WTC11 (cell line): Measurements from ENCODE around the gene MOB1B. TPM values are rescaled to one million over a fixed set of nuclear protein-coding genes. Genes with fewer than 3 reads are reported as not detected.
"Not testable (repeated sequence)": the region's sequence is repeated elsewhere in the genome, so short reads cannot be mapped to it uniquely, and the experiment has no call there.

Experiments
- ATAC-seq: fragments of 200-7000 bp; cut with Tn5 transposase; 2 replicates; pipeline ENCODE4 v1.10.0; 2021; ENCODE audit warnings: mild to moderate bottlenecking, moderate library complexity
- CTCF ChIA-PET: fragments of 300-600 bp; sonication (Branson Sonifier 250); formaldehyde crosslinking; loops from one replicate; lab custom pipeline; 2021; ENCODE audit warnings: antibody characterized with exemption; lab: Charles Lee
- POLR2A ChIA-PET: fragments of 350-600 bp; sonication (Branson Sonifier 250); formaldehyde crosslinking; loops from one replicate; lab custom pipeline; 2021; ENCODE audit warnings: antibody characterized with exemption; lab: Charles Lee
- DNase-seq: peaks from one replicate; pipeline ENCODE4 v3.0.0; 2021; ENCODE audit warnings: low spot score
- H3K27ac Mint-ChIP-seq: 2 replicates; pipeline ENCODE4 v1.8.0; 2021; ENCODE audit warnings: mixed read lengths
- H3K27me3 Mint-ChIP-seq: 2 replicates; pipeline ENCODE4 v1.8.0; 2021; ENCODE audit warnings: low read depth, mild to moderate bottlenecking, moderate library complexity, mixed read lengths
- H3K36me3 Mint-ChIP-seq: 2 replicates; pipeline ENCODE4 v1.8.0; 2021; ENCODE audit warnings: mixed read lengths
- H3K4me1 Mint-ChIP-seq: 2 replicates; pipeline ENCODE4 v1.8.0; 2022; ENCODE audit warnings: mixed read lengths
- H3K4me3 Mint-ChIP-seq: 2 replicates; pipeline ENCODE4 v1.8.0; 2021; ENCODE audit warnings: mild to moderate bottlenecking, moderate library complexity, mixed read lengths
- H3K9me3 Mint-ChIP-seq: 2 replicates; pipeline ENCODE4 v1.8.0; 2021; ENCODE audit warnings: mixed read lengths
- ATF1 ChIP-seq: sonication (generic); formaldehyde crosslinking; IDR thresholded peaks from 2 replicates; pipeline ENCODE4 v1.8.1; 2023; ENCODE audit warnings: mild to moderate bottlenecking, moderate library complexity, missing genetic modification reagents
- ATF2 ChIP-seq: sonication (generic); formaldehyde crosslinking; IDR thresholded peaks from 2 replicates; pipeline ENCODE4 v1.8.1; 2022; ENCODE audit warnings: low read depth, missing genetic modification reagents, borderline replicate concordance
- CBFB ChIP-seq: sonication (generic); formaldehyde crosslinking; IDR thresholded peaks from 2 replicates; pipeline ENCODE4 v1.8.1; 2022; ENCODE audit warnings: mild to moderate bottlenecking, low read depth, missing genetic modification reagents
- PREB ChIP-seq: sonication (generic); formaldehyde crosslinking; IDR thresholded peaks from 2 replicates; pipeline ENCODE4 v1.8.1; 2022; ENCODE audit warnings: mild to moderate bottlenecking, missing genetic modification reagents, moderate library complexity, borderline replicate concordance
- ZBTB43 ChIP-seq: sonication (generic); formaldehyde crosslinking; IDR thresholded peaks from 2 replicates; pipeline ENCODE4 v1.8.1; 2023; ENCODE audit warnings: mild to moderate bottlenecking, missing genetic modification reagents
- ZNF232 ChIP-seq: sonication (generic); formaldehyde crosslinking; IDR thresholded peaks from 2 replicates; pipeline ENCODE4 v1.8.0; 2022; ENCODE audit warnings: mild to moderate bottlenecking, missing genetic modification reagents
- ZNF263 ChIP-seq: sonication (generic); formaldehyde crosslinking; IDR thresholded peaks from 2 replicates; pipeline ENCODE4 v1.8.1; 2022; ENCODE audit warnings: low read depth, mild to moderate bottlenecking, moderate library complexity, missing genetic modification reagents
- total RNA-seq: library from RNA; stranded (reverse); gene quantifications from 3 replicates; pipeline ENCODE4 v1.2.3, GENCODE V29; 2021

MOB1B gene
- total RNA-seq, 1 experiment from 2014 or later = 28.0 TPM

GRCh38 chr4:71029504-71029903 lies 127.3 kb downstream of the MOB1B start:
- Mint-ChIP-seq H3K9me3 (no peaks in the 10 kb centered on the region), H3K27ac (peak overlapping the region; percentile 36; the same call in 1 of the 2 replicates), H3K36me3 (peaks cover 25% of the 10 kb centered on the region), H3K27me3 (no peaks in the 10 kb centered on the region), H3K4me1 (peaks cover 26% of the 10 kb centered on the region), H3K4me3 (peak overlapping the region; percentile 20; the same call in 1 of the 2 replicates)
- POLR2A ChIA-PET = interaction anchor here (0.5 to 0.7 kb wide), 2 partner anchors 11 to 36 kb away, joined by 3 read pairs; partner anchors contain the start of gene DCK
- TF ChIP-seq ATF1 (CRISPR knock-in tag) = no peak
- TF ChIP-seq CBFB (CRISPR knock-in tag) = no peak
- TF ChIP-seq ZNF263 (CRISPR knock-in tag) = no peak
- TF ChIP-seq ATF2 (CRISPR knock-in tag) = no peak
- no peak for TF ChIP-seq ZBTB43 (CRISPR knock-in tag)
- no peak for TF ChIP-seq ZNF232 (CRISPR knock-in tag)
- TF ChIP-seq PREB = no peak
- CTCF ChIA-PET = interaction anchor here (1.0 kb wide), 1 partner anchor 20 kb away, joined by 12 read pairs; no protein-coding TSS in a partner anchor
- ATAC-seq = peak; percentile 90
- no peak for DNase-seq

GRCh38 chr4:71032106-71032505 lies 129.9 kb downstream of the MOB1B start:
- peaks cover 23% of the 10 kb centered on the region for H3K36me3 Mint-ChIP-seq
- CTCF ChIA-PET, ATAC-seq, POLR2A ChIA-PET, H3K9me3 Mint-ChIP-seq, H3K4me3 Mint-ChIP-seq, H3K27me3 Mint-ChIP-seq, DNase-seq, H3K27ac Mint-ChIP-seq: not testable (repeated sequence)
- H3K4me1 Mint-ChIP-seq = peaks cover 26% of the 10 kb centered on the region

Other genes starting within 250 kb of the MOB1B start
- 0.32 to 0.71 TPM (median 0.68 TPM) in 3 replicates for gene JCHAIN, start 235.9 kb upstream of the MOB1B start, total RNA-seq
- gene UTP3, start 213.8 kb upstream of the MOB1B start, total RNA-seq = 39.1 to 45.5 TPM (median 39.5 TPM) in 3 replicates
- 49.0 to 52.3 TPM (median 51.4 TPM) in 3 replicates for gene RUFY3, start 180.4 kb upstream of the MOB1B start, total RNA-seq
- 84.6 to 98.5 TPM (median 84.7 TPM) in 3 replicates for gene GRSF1, start 62.5 kb upstream of the MOB1B start, total RNA-seq
- 15.0 to 15.9 TPM (median 15.2 TPM) in 3 replicates for gene DCK, start 91.3 kb downstream of the MOB1B start, total RNA-seq